GM21717 (cell line): Measurements from ENCODE around the gene RASGEF1B.

Experiments
- ATAC-seq: cut with Tn5 transposase; IDR thresholded peaks from one replicate; pipeline ENCODE4 v1.9.1; 2021; ENCODE audit warnings: mild to moderate bottlenecking, moderate library complexity; ENCODE audit not compliant: unreplicated experiment

The RASGEF1B gene

DNA sequence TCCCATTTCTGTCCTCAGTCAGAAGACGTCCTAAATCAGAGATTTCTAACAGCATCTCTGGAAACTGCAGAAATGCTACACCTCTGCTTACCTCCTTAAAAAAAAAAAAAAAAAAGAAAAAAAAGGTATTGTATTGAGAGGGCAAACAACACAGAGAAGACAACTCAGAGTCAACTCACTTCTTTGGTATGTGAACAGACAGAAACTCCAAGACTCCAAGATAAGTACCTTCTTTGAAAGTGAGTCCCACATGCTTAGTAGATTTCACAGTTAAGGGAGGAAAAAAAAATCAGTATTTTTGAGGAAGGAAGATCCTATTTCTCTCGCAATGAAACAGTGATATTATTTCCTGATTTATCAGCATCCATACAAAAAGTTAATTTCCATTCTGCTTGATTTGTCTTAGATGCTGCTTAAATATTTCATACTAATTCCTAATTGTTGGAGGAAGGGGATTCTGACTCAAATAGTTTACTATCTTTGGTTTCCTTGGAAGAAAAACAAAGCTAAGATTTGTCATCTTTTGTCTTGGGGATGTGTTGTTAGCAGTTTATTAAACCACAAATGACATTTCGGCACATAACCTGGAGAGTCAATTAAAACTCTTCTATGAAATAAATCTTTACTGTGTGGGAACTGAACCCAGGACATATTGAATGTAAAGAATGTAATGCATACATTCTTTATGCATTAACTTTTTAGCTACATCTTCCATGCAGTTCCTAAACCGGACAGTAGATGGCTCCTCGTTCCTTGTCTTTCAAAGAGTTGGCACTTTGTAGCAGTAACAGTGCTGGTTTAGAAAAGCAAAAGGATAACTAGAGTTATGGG lies 4.7 kb downstream of the RASGEF1B start:
- no peak for ATAC-seq

DNA sequence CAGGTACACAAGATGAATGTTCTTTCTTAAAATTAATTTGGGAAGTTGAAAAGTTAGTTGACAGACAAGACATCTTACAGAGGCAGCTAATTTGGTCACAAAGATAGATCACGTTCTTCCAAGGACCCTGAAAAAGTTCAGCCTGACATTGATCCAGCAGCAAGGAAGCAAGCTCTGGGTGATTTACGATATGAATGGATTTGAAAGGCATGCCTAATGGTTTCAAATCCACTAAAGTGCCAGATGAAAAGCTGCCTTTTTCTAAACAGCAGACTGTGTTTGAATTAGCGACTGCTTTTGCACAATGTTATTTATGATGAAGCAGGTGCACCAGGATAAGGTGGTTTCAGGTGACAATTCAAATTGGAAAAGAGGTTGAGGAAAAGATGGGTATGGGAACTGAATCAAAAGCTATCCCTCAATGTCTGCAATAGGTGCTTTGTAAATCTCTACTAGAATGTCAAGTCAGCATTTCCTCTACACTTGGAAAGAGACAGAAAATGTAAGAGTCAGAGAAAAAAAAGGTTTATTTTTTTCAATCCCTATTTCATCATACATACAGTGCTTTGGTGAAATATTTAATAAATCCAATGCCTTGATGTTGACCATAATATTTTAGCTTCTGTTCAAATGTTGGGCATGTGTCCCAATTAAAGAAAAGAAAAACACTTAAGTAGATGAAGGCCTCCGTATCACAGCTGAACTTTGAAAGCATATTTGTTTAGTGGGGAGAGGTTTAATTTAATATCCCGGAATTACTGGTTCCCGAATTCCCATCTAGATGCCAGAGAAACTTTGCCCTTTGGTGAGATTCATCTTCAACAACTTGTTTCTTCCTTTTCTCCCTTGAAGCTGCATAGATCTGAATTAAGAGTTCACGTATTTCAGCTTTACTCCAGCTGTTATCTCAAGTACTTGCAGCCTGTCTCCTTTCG lies 6.0 kb downstream of the RASGEF1B start:
- ATAC-seq, result no peak

- no peak for ATAC-seq
Measured at GRCh38 chr4:81460834-81461233, 10.9 kb downstream of the RASGEF1B start.

DNA sequence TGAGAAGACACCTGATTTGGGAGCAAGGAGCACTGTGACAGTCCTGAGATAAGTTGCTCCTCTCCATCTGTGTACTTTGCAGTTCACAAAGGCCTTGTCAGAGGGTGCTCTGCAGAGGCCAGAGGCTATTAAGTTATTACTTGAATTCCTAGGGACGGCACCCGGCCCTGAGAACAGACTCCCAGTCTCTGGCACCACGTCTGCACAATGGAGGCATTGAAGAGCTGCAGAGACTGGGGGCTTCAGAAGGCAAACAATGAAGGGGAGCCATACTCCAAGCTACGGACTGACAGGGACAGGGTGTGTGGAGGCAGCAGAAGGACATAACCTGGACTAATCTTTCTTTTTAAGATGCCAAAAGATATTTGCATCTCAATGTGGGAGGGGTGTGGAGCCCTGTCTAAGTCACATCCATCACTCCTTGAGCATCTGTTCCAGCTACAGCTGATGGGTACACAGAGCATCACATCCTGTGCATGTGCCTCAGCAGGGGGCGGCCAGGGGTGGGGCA lies 11.5 kb downstream of the RASGEF1B start:
- ATAC-seq, result no peak

GRCh38 chr4:81459228-81459627 lies 12.5 kb downstream of the RASGEF1B start:
- no peak for ATAC-seq

- ATAC-seq, result no peak
Measured at GRCh38 chr4:81457921-81458520, 13.7 kb downstream of the RASGEF1B start.

DNA sequence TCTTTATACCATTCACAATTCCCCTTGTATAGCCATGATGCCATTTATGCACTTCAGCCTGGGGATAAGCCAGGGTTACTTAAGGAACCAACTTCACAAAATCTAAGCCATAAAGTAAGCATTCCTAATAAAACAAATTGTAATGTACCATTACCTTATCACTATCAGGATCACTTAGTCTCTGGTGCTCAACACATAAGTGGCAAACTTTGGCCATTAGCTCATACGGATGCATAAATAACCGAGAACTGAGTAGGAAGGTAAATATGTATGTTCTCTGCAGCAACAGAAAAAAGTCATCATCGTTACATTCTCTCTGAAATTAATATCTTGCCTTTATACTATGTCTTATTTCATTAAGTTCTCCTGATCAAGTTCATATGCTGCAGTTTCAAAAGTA lies 14.4 kb downstream of the RASGEF1B start:
- ATAC-seq, result no peak

DNA sequence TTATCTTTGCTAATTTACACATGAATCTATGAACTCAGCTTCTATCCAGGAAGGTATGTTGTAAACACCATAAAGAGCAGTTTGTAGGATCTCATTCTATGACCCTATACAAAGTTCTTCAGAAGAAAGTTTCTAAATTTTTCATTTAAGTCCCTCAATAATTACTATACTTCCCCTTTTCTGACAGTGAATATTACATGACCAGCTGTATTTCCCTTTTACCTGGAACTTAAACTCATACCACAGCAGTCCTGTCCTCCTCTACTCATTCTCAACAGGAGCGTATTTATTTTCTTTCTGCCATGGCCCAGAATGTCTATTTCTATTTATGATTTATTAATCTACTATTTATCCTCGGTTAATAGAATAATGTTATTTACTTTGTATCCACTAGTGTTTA lies 15.8 kb downstream of the RASGEF1B start:
- ATAC-seq, result no peak

DNA sequence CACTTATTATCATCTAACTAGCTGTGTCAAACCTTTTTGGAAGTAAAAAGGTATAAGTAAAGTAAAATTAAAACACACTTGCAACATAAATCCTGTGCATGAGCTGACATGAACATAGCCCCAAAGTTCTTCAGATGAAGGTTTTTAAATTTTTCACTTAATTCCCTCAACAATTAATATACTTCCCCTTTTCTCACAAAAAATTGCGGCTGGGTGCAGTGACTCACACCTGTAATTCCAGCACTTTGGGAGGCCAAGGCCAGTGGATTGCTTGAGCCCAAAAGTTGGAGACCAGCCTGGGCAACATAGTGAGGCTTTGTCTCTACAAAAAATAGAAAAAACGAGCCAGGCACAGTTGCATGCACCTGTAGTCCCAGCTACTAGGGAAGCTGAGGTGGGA lies 16.8 kb downstream of the RASGEF1B start:
- no peak for ATAC-seq

DNA sequence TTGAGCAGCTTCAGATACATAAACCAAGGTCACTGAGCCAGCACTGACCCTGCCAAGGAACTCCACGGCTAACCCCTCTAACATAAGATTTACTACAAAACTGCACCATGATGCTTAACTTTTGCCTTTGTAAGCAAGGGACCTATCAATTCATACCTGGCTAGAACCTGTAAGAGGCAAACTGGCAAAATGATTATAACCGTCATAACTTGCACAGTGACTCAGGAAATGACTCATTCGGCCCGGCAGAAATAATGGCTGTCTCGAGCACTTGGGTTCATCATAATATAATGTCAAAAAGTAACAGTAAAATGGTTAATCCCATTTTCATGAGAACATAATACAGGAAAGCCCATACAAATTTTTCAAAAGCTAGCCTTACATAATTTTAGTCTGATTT lies 17.2 kb downstream of the RASGEF1B start:
- ATAC-seq, result no peak

DNA sequence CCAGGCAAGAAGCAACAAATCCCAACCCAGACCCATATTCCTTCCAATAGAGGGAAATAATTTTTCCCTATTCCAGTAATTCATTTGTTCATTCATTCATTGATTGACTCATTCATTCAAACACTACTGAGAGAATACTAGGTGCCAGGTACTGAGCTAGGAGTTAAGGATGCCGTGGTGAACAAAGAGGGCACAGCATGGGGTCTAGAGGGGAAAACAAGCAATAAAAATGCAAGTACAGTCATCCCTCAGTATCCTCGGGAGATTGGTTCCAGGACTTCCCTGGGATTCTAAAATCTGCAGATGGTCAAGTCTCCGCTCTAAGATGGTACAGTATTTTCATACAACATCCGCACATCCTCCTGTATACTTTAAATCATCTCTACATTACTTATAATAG lies 18.7 kb downstream of the RASGEF1B start:
- ATAC-seq, result no peak

DNA sequence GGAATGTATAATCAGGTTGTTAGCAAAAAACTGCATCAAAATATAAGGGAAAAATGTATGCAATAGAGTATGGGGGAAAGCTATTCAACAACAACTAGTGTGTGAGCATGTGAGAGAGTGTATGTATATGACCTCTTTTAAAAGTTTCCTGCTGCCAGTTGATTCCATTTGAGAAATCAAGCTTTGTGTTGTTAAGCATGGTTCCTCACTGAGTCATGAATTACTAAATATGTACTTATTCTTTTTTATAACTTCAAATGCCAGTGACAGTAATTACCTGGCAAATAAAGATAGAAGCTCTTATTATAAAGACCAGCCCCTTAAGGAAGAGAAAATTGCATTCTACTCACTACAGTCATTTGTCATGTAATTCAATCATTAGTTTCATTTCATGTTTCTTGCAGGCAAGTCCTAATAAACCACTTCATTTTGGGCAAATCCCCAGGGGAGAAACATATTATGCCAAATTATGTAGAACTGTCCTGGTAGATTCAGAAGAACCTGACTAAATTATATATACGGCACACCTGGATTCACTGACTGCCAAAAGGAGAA lies 19.2 kb downstream of the RASGEF1B start:
- no peak for ATAC-seq

GRCh38 chr4:81449015-81449414 lies 22.7 kb downstream of the RASGEF1B start:
- ATAC-seq, result no peak

DNA sequence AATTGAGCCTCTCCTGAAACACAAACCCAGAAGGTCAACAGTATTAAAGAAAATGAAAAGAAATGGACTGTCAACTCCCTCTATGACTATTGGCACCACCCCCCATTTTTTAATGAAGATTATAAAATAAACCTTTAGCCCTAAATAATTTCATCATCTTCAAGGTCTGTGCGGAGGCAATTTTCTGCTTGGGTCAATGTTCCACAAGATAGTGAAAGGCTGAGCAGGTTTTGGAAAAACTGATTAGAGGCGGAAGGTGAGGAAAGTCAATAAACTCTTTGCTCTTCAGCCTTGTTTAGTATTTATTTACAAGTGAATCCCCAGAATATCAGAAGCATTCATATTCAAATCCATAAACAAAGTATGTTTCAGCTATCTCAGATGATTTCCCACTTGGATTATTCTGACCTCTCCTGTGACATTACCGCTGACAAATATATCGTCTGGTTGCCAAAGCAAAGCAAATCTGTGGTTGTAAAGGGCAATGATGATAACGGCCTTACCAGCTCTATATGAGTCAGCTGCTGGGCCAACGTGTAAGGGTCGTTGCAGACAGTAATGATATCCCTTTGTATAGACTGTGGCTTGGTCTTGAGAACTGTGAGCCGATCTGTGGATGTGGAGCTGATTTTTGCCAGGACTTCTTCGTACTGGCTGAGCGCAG lies 24.0 kb downstream of the RASGEF1B start:
- no peak for ATAC-seq

DNA sequence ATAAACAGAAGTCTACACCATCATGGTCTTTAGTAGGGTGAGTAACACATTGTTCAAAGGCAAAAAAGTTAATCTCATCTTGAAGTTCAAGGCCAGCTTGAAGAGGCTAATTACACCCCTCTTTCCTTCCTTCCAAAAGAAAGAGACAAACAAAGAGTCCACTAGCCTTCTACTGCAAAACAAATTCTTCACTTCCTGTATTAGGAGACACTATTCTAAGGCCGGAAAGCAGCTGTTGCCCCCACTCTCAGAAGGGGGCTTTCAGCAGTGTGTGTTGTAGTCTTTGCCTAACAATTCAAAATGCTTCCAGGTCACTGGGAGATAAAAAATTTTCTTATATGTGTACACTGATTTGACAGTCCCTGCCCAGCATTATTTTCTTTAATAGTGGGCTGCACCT lies 25.1 kb downstream of the RASGEF1B start:
- ATAC-seq, result no peak

DNA sequence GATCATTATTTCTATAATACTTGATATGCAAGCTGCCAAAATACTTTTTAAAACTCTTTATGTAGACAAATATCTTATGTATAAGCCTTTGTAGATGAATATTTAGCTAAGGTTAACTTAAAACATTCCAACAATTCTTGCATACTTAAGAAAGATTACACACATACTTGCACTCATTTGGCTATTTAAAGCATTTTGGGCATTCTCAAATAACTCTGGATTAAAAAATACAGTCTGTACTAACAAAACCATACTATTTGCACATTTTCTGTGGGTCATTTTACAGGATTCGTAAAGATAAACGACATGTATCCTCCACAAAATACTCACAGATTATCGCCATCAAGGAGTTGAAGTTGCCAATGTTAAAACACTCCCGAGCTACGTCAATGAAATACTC lies 26.5 kb downstream of the RASGEF1B start:
- ATAC-seq, result no peak

DNA sequence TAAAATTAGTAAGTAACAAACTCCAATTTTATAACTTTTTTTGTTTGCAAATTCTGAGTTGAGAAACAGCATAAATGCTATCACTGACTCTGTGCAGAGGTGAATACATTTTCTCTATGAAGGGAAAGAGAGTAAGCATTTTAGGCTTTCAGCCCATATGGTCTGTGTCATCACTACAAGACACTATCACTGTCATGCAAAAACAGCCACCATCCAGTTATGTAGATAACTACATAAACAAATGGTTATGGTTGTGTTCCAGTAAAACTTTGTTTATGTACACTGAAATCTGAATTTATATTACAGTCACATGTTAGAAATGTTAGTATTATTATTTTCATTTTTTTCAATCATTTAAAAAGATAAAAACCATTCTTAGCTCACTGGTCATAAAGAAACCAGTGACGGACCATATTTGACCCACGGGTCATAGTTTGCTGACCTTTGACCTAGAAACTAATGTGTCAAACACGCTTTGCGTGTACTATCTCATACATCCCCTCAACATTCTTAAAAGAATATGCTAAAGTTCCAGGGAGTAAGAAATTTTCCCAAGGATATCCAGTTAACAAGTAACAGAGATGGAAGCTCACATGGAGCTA lies 29.1 kb downstream of the RASGEF1B start:
- no peak for ATAC-seq

DNA sequence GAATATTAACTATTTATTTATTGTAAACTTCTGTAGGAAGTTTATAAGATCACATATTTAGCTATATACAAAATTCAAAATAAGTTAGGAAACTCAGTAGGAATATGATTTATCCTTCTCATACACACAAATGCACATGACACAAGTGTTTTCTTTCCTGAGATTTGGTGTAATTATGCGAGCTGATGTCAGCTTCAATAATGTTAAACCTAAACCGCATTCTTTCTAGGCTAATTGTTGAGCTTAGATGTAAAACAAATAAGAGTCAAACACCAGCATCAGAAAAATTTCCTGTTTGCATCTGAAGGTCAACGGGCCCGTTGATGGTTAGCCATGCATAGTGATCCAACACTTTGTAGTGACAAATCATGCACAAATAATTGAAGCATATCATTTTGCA lies 30.8 kb downstream of the RASGEF1B start:
- no peak for ATAC-seq

DNA sequence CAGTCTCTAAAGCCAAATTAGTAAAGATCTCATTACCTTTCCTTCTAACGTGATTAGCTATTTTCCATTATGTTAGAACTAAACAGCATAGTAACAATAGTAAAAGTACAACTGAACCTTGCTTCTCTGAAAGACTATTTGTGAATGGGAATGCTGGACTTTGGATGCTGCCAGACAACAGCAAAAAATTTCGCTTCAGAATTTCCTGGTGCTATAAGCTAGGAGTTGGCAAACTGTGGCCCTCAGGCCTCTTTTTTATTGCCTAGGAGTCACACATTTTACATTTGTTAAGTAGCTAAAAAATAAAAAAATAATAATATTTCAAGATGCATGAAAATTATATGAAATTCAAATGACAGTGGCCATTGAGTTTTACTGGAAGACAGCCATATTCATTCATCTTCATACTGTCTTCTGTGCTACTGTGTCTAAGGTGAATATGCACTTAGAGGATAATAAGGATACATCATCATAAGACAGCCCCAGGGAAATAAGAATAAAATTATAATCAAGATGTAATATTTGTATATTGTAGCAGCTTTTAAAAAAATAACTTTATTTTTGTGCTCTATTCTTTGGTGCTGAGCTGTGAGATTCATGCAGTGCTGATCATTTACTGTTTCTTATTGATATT lies 34.6 kb downstream of the RASGEF1B start:
- ATAC-seq, result no peak

DNA sequence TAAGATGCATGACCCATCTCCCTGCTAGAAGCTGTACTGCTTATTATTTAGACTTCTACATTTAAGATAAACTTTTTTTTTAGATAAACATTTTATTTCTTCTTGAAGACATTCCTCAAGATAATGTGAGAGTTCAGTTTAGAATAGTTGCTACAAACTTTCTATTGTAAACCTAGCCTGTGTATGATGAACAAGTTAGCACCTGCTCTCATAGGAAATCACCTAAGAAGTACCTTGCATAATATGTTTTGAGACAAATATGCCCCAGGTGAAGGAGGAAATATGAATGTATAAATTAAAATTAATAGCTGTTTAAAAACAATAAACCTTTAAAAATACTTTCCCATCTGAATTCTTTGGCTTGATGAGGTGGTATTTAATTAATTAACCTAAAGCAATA lies 35.6 kb downstream of the RASGEF1B start:
- ATAC-seq, result no peak
